H1 (cell line): ENCODE measurements around the gene CDR2. TPM values are rescaled to one million over a fixed set of nuclear protein-coding genes. Genes with fewer than 3 reads are reported as not detected.

Source experiments
- CTCF ChIA-PET: fragments of 300-600 bp; sonication (Branson Sonifier 250); formaldehyde crosslinking; loops from one replicate; lab custom pipeline; 2021; ENCODE audit not compliant: partially characterized antibody; lab: Charles Lee
- POLR2A ChIA-PET: fragments of 300-600 bp; sonication (Branson Sonifier 250); formaldehyde crosslinking; loops from one replicate; lab custom pipeline; 2021; ENCODE audit warnings: inconsistent platforms; ENCODE audit not compliant: partially characterized antibody; lab: Charles Lee
- DNase-seq, 2 experiments: peaks; one replicate each; pipeline versions ENCODE4 v3.0.0 to v3.0.0-alpha.2; 2010 to 2022; ENCODE audit warnings: low spot score in 2 of 2, low read depth in 1 of 2, mixed read lengths in 1 of 2
- FAIRE-seq: peaks from 2 replicates; lab custom pipeline; 2011; peaks lifted over from hg19 to GRCh38; lab: Jason Lieb, UNC
- H2AFZ ChIP-seq: 2 replicates; pipeline ENCODE4 v1.8.1; 2012; ENCODE audit warnings: low read length, inconsistent platforms
- H2AK5ac ChIP-seq: 2 replicates; pipeline ENCODE4 v1.6.1; 2013; ENCODE audit warnings: low read depth, low read length
- H2BK120ac ChIP-seq: replicated peaks from 2 replicates; pipeline ENCODE3; 2013; ENCODE audit warnings: low read depth, low read length, inconsistent platforms
- H2BK12ac ChIP-seq: 2 replicates; pipeline ENCODE4 v1.6.1; 2013; ENCODE audit warnings: low read depth, low read length
- H2BK15ac ChIP-seq: 2 replicates; pipeline ENCODE4 v1.6.1; 2013; ENCODE audit warnings: low read length
- H2BK20ac ChIP-seq: 2 replicates; pipeline ENCODE4 v1.6.1; 2013; ENCODE audit warnings: low read length
- H2BK5ac ChIP-seq: 2 replicates; pipeline ENCODE4 v1.6.1; 2013; ENCODE audit warnings: low read depth, low read length
- H3K14ac ChIP-seq: 2 replicates; pipeline ENCODE4 v1.6.1; 2013; ENCODE audit warnings: inconsistent platforms; ENCODE audit not compliant: insufficient read length
- H3K18ac ChIP-seq: 2 replicates; pipeline ENCODE4 v1.6.1; 2013; ENCODE audit warnings: low read length; ENCODE audit errors: extremely low read depth
- H3K23ac ChIP-seq: 2 replicates; pipeline ENCODE4 v1.6.1; 2013; ENCODE audit warnings: inconsistent platforms; ENCODE audit not compliant: insufficient read length
- H3K23me2 ChIP-seq: 2 replicates; pipeline ENCODE4 v1.6.1; 2013; ENCODE audit warnings: low read depth, low read length
- H3K27ac ChIP-seq: 2 replicates; pipeline ENCODE4 v1.6.1; 2011; ENCODE audit warnings: low read depth, low read length, inconsistent platforms
- H3K27me3 ChIP-seq, 4 experiments: replicated peaks in 1 of 4; 1 replicate in 1 of 4; 2 replicates in 3 of 4; pipeline versions ENCODE4 v1.6.1 to v1.8.1; 2011 to 2013; ENCODE audit warnings: low read length in 3 of 4, mild to moderate bottlenecking in 3 of 4, inconsistent platforms in 2 of 4, mixed read lengths in 2 of 4, moderate library complexity in 1 of 4; ENCODE audit not compliant: control insufficient read depth in 3 of 4, insufficient read depth in 3 of 4; ENCODE audit errors: extremely low read depth in 1 of 4
- H3K36me3 ChIP-seq, 4 experiments: 2 replicates each; pipeline versions ENCODE4 v1.6.1 to v1.8.1; 2011 to 2013; ENCODE audit warnings: mild to moderate bottlenecking in 4 of 4, low read length in 3 of 4, moderate library complexity in 2 of 4, control low read depth in 1 of 4, inconsistent platforms in 1 of 4; ENCODE audit not compliant: insufficient read depth in 4 of 4, control insufficient read depth in 2 of 4
- H3K4ac ChIP-seq: replicated peaks from 2 replicates; pipeline ENCODE3; 2013; ENCODE audit warnings: low read length, low read depth, mixed read lengths, inconsistent platforms; ENCODE audit not compliant: insufficient read length
- H3K4me1 ChIP-seq, 4 experiments: replicated peaks in 1 of 4; 1 replicate in 1 of 4; 2 replicates in 3 of 4; pipeline versions ENCODE4 v1.6.1 to v1.8.1; 2011 to 2013; ENCODE audit warnings: low read length in 3 of 4, inconsistent platforms in 2 of 4, mixed read lengths in 1 of 4; ENCODE audit not compliant: insufficient read depth in 4 of 4, control insufficient read depth in 3 of 4
- H3K4me2 ChIP-seq, 2 experiments: 2 replicates each; pipeline versions ENCODE4 v1.6.1 to v1.8.1; 2011 to 2013; ENCODE audit warnings: low read depth in 2 of 2, low read length in 2 of 2, control low read depth in 1 of 2, inconsistent platforms in 1 of 2, mild to moderate bottlenecking in 1 of 2; ENCODE audit not compliant: insufficient read depth in 1 of 2
- H3K4me3 ChIP-seq, 4 experiments: fragments of 200-600, 300-600 bp in 1 of 4; sonication (generic), shearing (Covaris generic), sonication (Bioruptor Twin) in 1 of 4; 2 replicates each; pipeline versions ENCODE4 v1.5.1 to v1.8.1; 2011 to 2016; ENCODE audit warnings: low read length in 4 of 4, low read depth in 3 of 4, control low read depth in 2 of 4, inconsistent platforms in 2 of 4, mild to moderate bottlenecking in 2 of 4, mixed read lengths in 1 of 4, moderate library complexity in 1 of 4; ENCODE audit not compliant: insufficient read depth in 2 of 4; ENCODE audit errors: extremely low read depth in 1 of 4
- H3K56ac ChIP-seq: replicated peaks from 2 replicates; pipeline ENCODE3; 2013; ENCODE audit warnings: low read depth, mild to moderate bottlenecking, mixed read lengths, low read length, inconsistent platforms; ENCODE audit not compliant: insufficient read length
- H3K79me1 ChIP-seq: 2 replicates; pipeline ENCODE4 v1.6.1; 2013; ENCODE audit warnings: low read depth, low read length, control low read depth
- H3K79me2 ChIP-seq, 2 experiments: 2 replicates each; pipeline versions ENCODE4 v1.6.1 to v1.8.1; 2012 to 2013; ENCODE audit warnings: low read length in 2 of 2, mild to moderate bottlenecking in 2 of 2, inconsistent platforms in 1 of 2; ENCODE audit not compliant: insufficient read depth in 2 of 2, control insufficient read depth in 1 of 2
- H3K9ac ChIP-seq, 4 experiments: replicated peaks in 1 of 4; 1 replicate in 1 of 4; 2 replicates in 3 of 4; pipeline versions ENCODE4 v1.6.1 to v1.8.1; 2011 to 2013; ENCODE audit warnings: low read depth in 3 of 4, low read length in 3 of 4, control low read depth in 2 of 4, mild to moderate bottlenecking in 2 of 4, moderate library complexity in 2 of 4, inconsistent platforms in 1 of 4; ENCODE audit errors: extremely low read depth in 1 of 4
- H3K9me3 ChIP-seq, 2 experiments: 2 replicates each; pipeline versions ENCODE4 v1.6.1 to v1.8.1; 2012 to 2013; ENCODE audit warnings: mild to moderate bottlenecking in 2 of 2, moderate library complexity in 2 of 2, control low read depth in 1 of 2, inconsistent platforms in 1 of 2, low read depth in 1 of 2, low read length in 1 of 2, mixed read lengths in 1 of 2; ENCODE audit not compliant: insufficient read depth in 2 of 2
- H4K20me1 ChIP-seq, 2 experiments: replicated peaks in 1 of 2; 2 replicates each; pipeline versions ENCODE3 to v1.8.1; 2011 to 2013; ENCODE audit warnings: inconsistent platforms in 2 of 2, low read length in 2 of 2, mild to moderate bottlenecking in 1 of 2; ENCODE audit not compliant: insufficient read depth in 2 of 2, control insufficient read depth in 1 of 2
- H4K5ac ChIP-seq: 2 replicates; pipeline ENCODE4 v1.6.1; 2013; ENCODE audit warnings: low read length, low read depth, mixed read lengths, inconsistent platforms; ENCODE audit not compliant: insufficient read length
- H4K8ac ChIP-seq: 2 replicates; pipeline ENCODE4 v1.8.0; 2013; ENCODE audit warnings: mild to moderate bottlenecking, moderate library complexity, low read length, inconsistent platforms; ENCODE audit not compliant: insufficient read depth; ENCODE audit errors: extremely low read depth
- H4K91ac ChIP-seq: replicated peaks from 2 replicates; pipeline ENCODE3; 2013; ENCODE audit warnings: low read length, mixed read lengths, inconsistent platforms; ENCODE audit not compliant: insufficient read length
- BACH1 ChIP-seq: IDR thresholded peaks from 2 replicates; pipeline ENCODE4 v1.6.1; 2012; ENCODE audit warnings: low read length, improper control_type of control experiment
- CBX8 ChIP-seq: fragments of 300-800, 300-1000 bp; sonication (generic); IDR thresholded peaks from 2 replicates; pipeline ENCODE4 v1.7.1; 2016; ENCODE audit warnings: low read depth, low read length, borderline replicate concordance
- GABPA ChIP-seq: IDR thresholded peaks from 2 replicates; pipeline ENCODE4 v1.6.1; 2011; ENCODE audit warnings: mild to moderate bottlenecking, low read length, moderate library complexity, borderline replicate concordance; ENCODE audit not compliant: insufficient read depth
- KDM1A ChIP-seq: fragments of 200-600, 300-600 bp; sonication (generic); IDR thresholded peaks from 2 replicates; pipeline ENCODE4 v1.7.1; 2016; ENCODE audit warnings: mild to moderate bottlenecking, low read length, borderline replicate concordance
- RXRA ChIP-seq: IDR thresholded peaks from 2 replicates; pipeline ENCODE4 v1.6.1; 2011; ENCODE audit warnings: low read depth, mild to moderate bottlenecking, low read length, moderate library complexity; ENCODE audit not compliant: insufficient read depth
- SUZ12 ChIP-seq: fragments of 200-600 bp; sonication (generic); IDR thresholded peaks from 2 replicates; pipeline ENCODE4 v1.6.1; 2012; ENCODE audit warnings: mild to moderate bottlenecking, inconsistent platforms, low read length, moderate library complexity, mixed read lengths
- TBP ChIP-seq: IDR thresholded peaks from 2 replicates; pipeline ENCODE4 v1.6.1; 2011; ENCODE audit warnings: low read depth, low read length, improper control_type of control experiment
- ZNF274 ChIP-seq: IDR thresholded peaks from 2 replicates; pipeline ENCODE4 v1.7.0; 2012; ENCODE audit warnings: low read length, borderline replicate concordance; ENCODE audit errors: extremely low read depth
- WGBS, 2 experiments: shearing (Covaris generic) in 1 of 2; methylation state at CpG; one replicate each; pipeline versions ENCODE4 v1.1.6 to v1.1.7; 2013 to 2015; ENCODE audit warnings: low lambda C conversion rate in 2 of 2, mixed read lengths in 2 of 2, inconsistent platforms in 1 of 2, low coverage in 1 of 2, missing lambda C conversion rate in 1 of 2; ENCODE audit not compliant: insufficient replicate concordance in 2 of 2, insufficient coverage in 1 of 2, insufficient read length in 1 of 2; ENCODE audit errors: extremely low coverage in 1 of 2, missing lambda C conversion rate in 1 of 2; 5-methylcytosine and 5-hydroxymethylcytosine counted together
- polyA plus RNA-seq, 7 experiments: library from polyadenylated mRNA; depleted of rRNA in 3 of 7; stranded (reverse) in 5 of 7; unstranded in 2 of 7; fragments of >200 nt in 5 of 7; fragments of 200-250 nt in 2 of 7; gene quantifications; 1 replicate in 5 of 7; 2 replicates in 1 of 7; 4 replicates in 1 of 7; pipeline versions ENCODE4 v1.2.1 to v1.2.3, GENCODE V29; 2011 to 2013; ENCODE audit warnings: missing spikeins in 2 of 7, mixed read lengths in 2 of 7
- total RNA-seq: library from RNA; stranded (reverse); fragmentation: NEBNext Ultra II Directional; extraction: Animal tissue kit (Norgen Biotek cat#: 25700); gene quantifications from 2 replicates; pipeline ENCODE4 v1.2.1, GENCODE V29; 2021
- TF ChIP-seq, protein P1 (sequence below), 3 experiments: IDR thresholded peaks; 1 replicate in 2 of 3; 2 replicates in 1 of 3; pipeline versions ENCODE4 v1.5.1 to v1.6.1; 2011; ENCODE audit warnings: low read length in 3 of 3, mild to moderate bottlenecking in 3 of 3, inconsistent platforms in 2 of 3, low read depth in 1 of 3, moderate library complexity in 1 of 3; ENCODE audit not compliant: insufficient read depth in 1 of 3; ENCODE audit errors: control extremely low read depth in 1 of 3

CDR2 gene
- total and polyA plus RNA-seq, 2 of the 8 experiments (the other 6 are each of a cell fraction or from before 2014, with no cell fraction given), result 16.3 to 34.9 TPM

DNA sequence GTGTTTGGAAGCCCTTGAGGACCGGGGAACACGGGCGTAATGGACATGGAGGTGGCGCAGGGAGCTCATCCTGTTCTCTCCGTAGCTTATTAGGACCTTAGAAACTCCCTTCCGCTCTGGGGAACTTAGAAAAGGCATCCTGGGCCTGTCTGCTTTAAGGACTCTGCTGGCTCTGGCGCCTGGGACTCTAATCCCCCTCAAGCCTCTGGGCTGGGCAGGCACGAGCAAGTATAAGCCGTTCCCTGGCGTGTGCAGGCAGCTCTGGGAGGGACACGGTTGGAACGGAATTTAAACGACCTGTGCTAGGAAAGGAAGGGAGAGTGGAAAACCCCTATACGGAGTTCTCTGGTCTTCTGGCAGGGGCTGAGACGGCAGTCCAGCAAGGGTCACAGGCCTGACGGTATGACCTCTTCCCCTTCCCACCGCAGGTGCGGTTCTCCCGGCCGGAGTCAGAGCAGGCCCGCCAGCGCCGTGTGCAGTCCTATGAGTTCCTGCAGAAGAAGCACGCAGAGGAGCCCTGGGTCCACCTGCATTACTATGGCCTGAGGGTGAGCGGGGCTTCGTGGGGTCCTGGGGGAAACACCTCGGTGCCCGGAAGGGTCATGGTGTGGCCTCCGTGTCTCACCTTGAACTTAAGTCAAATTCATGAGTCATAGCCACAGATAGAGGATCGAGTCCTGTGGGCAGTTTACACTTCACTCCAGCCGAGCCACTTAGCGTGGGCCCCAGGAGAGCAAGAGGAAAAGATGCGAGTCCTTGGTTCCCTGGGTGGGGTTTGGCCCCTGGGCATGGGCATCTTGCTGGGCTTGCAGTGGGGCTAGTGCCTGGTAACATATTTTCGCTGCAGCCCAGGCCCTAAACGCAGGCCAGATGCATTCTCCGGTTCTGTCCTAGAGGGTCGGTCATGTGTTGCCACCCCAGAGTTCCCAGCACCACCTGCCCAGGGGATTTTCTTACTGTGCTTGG lies 59.5 kb downstream of the CDR2 start:
- Histone ChIP-seq H3K36me3 (peaks cover 16 to 49% (median 41%) of the 10 kb centered on the region in 4 experiments; a peak in 6 of 8 replicates), H3K27ac (no peak overlapping the region), H2BK15ac (no peak overlapping the region), H3K23me2 (no peaks in the 10 kb centered on the region), H3K27me3 (no peaks in the 10 kb centered on the region), H2AFZ (no peak overlapping the region), H4K91ac (no peak overlapping the region), H3K23ac (no peak overlapping the region), H3K9ac (no peak overlapping the region), H3K4me2 (no peak overlapping the region), H3K79me1 (0 out of 2 replicates have a peak, but pooled peaks cover 2% of the 10 kb centered on the region), H2BK5ac (no peak overlapping the region), H3K18ac (no peak overlapping the region), H3K79me2 (no peaks in the 10 kb centered on the region), H3K4me1 (no peaks in the 10 kb centered on the region), H3K9me3 (no peaks in the 10 kb centered on the region), H3K14ac (no peak overlapping the region), H2BK120ac (no peak overlapping the region), H2BK20ac (no peak overlapping the region), H4K20me1 (peaks cover 0 to 6% of the 10 kb centered on the region in 2 experiments), H4K8ac (no peak overlapping the region), H2BK12ac (no peak overlapping the region), H4K5ac (no peak overlapping the region), H3K56ac (no peak overlapping the region), H3K4me3 (no peak overlapping the region), H2AK5ac (no peak overlapping the region), H3K4ac (no peak overlapping the region)
- 93% methylated on average over 37 of the region's 37 CpGs; no CpG with 5 or more reads in 1 of the 2 experiments for WGBS, 2 experiments
- DNase-seq, result no peak
- ChIA-PET POLR2A (interaction anchor here (2.6 kb wide), 1 partner anchor 13 kb away, joined by 8 read pairs; no protein-coding TSS in a partner anchor), CTCF (interaction anchor here (6.5 kb wide), 1 partner anchor 15 kb away, joined by 42 read pairs; no protein-coding TSS in a partner anchor)
- no peak for FAIRE-seq
- TF ChIP-seq SUZ12, result no peak
- TF ChIP-seq, protein P1, sequence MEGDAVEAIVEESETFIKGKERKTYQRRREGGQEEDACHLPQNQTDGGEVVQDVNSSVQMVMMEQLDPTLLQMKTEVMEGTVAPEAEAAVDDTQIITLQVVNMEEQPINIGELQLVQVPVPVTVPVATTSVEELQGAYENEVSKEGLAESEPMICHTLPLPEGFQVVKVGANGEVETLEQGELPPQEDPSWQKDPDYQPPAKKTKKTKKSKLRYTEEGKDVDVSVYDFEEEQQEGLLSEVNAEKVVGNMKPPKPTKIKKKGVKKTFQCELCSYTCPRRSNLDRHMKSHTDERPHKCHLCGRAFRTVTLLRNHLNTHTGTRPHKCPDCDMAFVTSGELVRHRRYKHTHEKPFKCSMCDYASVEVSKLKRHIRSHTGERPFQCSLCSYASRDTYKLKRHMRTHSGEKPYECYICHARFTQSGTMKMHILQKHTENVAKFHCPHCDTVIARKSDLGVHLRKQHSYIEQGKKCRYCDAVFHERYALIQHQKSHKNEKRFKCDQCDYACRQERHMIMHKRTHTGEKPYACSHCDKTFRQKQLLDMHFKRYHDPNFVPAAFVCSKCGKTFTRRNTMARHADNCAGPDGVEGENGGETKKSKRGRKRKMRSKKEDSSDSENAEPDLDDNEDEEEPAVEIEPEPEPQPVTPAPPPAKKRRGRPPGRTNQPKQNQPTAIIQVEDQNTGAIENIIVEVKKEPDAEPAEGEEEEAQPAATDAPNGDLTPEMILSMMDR (IDR thresholded peaks at IDR 0.05; ENCODE audit: control extremely low read depth in 1 of 3, insufficient read depth in 1 of 3, low read depth in 1 of 3, low read length in 3 of 3), result no peak
- TF ChIP-seq TBP, result no peak
- TF ChIP-seq CBX8, result no peak
- no peak for TF ChIP-seq ZNF274
- no peak for TF ChIP-seq BACH1
- TF ChIP-seq RXRA, result no peak
- TF ChIP-seq GABPA, result no peak
- TF ChIP-seq KDM1A, result no peak
